WTC11 (cell line): ENCODE results near the gene CCDC183. TPM values are rescaled to one million over a fixed set of nuclear protein-coding genes. Genes with fewer than 3 reads are reported as not detected.
A peak's percentile ranks its signal among the peaks of the same experiment; 100 is the strongest.

ENCODE experiments used
- ATAC-seq: fragments of 200-7000 bp; cut with Tn5 transposase; 2 replicates; pipeline ENCODE4 v1.10.0; 2021; ENCODE audit warnings: mild to moderate bottlenecking, moderate library complexity
- CTCF ChIA-PET: fragments of 300-600 bp; sonication (Branson Sonifier 250); formaldehyde crosslinking; loops from one replicate; lab custom pipeline; 2021; ENCODE audit warnings: antibody characterized with exemption; lab: Charles Lee
- POLR2A ChIA-PET: fragments of 350-600 bp; sonication (Branson Sonifier 250); formaldehyde crosslinking; loops from one replicate; lab custom pipeline; 2021; ENCODE audit warnings: antibody characterized with exemption; lab: Charles Lee
- DNase-seq: peaks from one replicate; pipeline ENCODE4 v3.0.0; 2021; ENCODE audit warnings: low spot score
- H3K27ac Mint-ChIP-seq: 2 replicates; pipeline ENCODE4 v1.8.0; 2021; ENCODE audit warnings: mixed read lengths
- H3K27me3 Mint-ChIP-seq: 2 replicates; pipeline ENCODE4 v1.8.0; 2021; ENCODE audit warnings: low read depth, mild to moderate bottlenecking, moderate library complexity, mixed read lengths
- H3K36me3 Mint-ChIP-seq: 2 replicates; pipeline ENCODE4 v1.8.0; 2021; ENCODE audit warnings: mixed read lengths
- H3K4me1 Mint-ChIP-seq: 2 replicates; pipeline ENCODE4 v1.8.0; 2022; ENCODE audit warnings: mixed read lengths
- H3K4me3 Mint-ChIP-seq: 2 replicates; pipeline ENCODE4 v1.8.0; 2021; ENCODE audit warnings: mild to moderate bottlenecking, moderate library complexity, mixed read lengths
- H3K9me3 Mint-ChIP-seq: 2 replicates; pipeline ENCODE4 v1.8.0; 2021; ENCODE audit warnings: mixed read lengths
- ELF4 ChIP-seq: sonication (generic); formaldehyde crosslinking; IDR thresholded peaks from 2 replicates; pipeline ENCODE4 v1.8.1; 2022; ENCODE audit warnings: low read depth, mild to moderate bottlenecking, moderate library complexity, missing genetic modification reagents
- ESRRA ChIP-seq: sonication (generic); formaldehyde crosslinking; IDR thresholded peaks from 2 replicates; pipeline ENCODE4 v1.8.1; 2022; ENCODE audit warnings: mild to moderate bottlenecking, missing genetic modification reagents, borderline replicate concordance
- ETV6 ChIP-seq: sonication (generic); formaldehyde crosslinking; IDR thresholded peaks from 2 replicates; pipeline ENCODE4 v1.8.1; 2022; ENCODE audit warnings: mild to moderate bottlenecking, missing genetic modification reagents
- GTF2I ChIP-seq: fragments of 250-450 bp; sonication (Bioruptor Pico); conservative IDR thresholded peaks from 2 replicates; pipeline ENCODE4 v1.4.0; 2021; ENCODE audit warnings: mild to moderate bottlenecking
- HMGA2 ChIP-seq: fragments of 250-450 bp; sonication (Bioruptor Pico); IDR thresholded peaks from 2 replicates; pipeline ENCODE4 v1.4.0; 2021; ENCODE audit warnings: mild to moderate bottlenecking, moderate library complexity
- PRRX2 ChIP-seq: fragments of 250-450 bp; sonication (Bioruptor Pico); IDR thresholded peaks from 2 replicates; pipeline ENCODE4 v1.8.0; 2021; ENCODE audit warnings: mild to moderate bottlenecking
- SOX15 ChIP-seq: fragments of 250-450 bp; sonication (Bioruptor Pico); IDR thresholded peaks from 2 replicates; pipeline ENCODE4 v1.9.0; 2021; ENCODE audit warnings: mild to moderate bottlenecking
- TCF7 ChIP-seq: sonication (generic); formaldehyde crosslinking; IDR thresholded peaks from 2 replicates; pipeline ENCODE4 v1.8.0; 2022; ENCODE audit warnings: mild to moderate bottlenecking, low read depth, missing genetic modification reagents, moderate library complexity
- total RNA-seq: library from RNA; stranded (reverse); gene quantifications from 3 replicates; pipeline ENCODE4 v1.2.3, GENCODE V29; 2021
- TF ChIP-seq, protein P1 (sequence below): sonication (generic); formaldehyde crosslinking; IDR thresholded peaks from 2 replicates; pipeline ENCODE4 v1.8.0; 2022; ENCODE audit warnings: mild to moderate bottlenecking, missing genetic modification reagents
- TF ChIP-seq, protein P2 (sequence below): sonication (generic); formaldehyde crosslinking; conservative IDR thresholded peaks from 2 replicates; pipeline ENCODE4 v1.8.1; 2022; ENCODE audit warnings: mild to moderate bottlenecking, missing genetic modification reagents
- TF ChIP-seq, protein P3 (sequence below): sonication (generic); formaldehyde crosslinking; IDR thresholded peaks from 2 replicates; pipeline ENCODE4 v1.8.0; 2023; ENCODE audit warnings: missing genetic modification reagents
- TF ChIP-seq, protein P4 (sequence below): sonication (generic); formaldehyde crosslinking; IDR thresholded peaks from 2 replicates; pipeline ENCODE4 v1.8.1; 2022; ENCODE audit warnings: mild to moderate bottlenecking, moderate library complexity, missing genetic modification reagents
- TF ChIP-seq, protein P5 (sequence below): sonication (generic); formaldehyde crosslinking; IDR thresholded peaks from 2 replicates; pipeline ENCODE4 v1.8.0; 2022; ENCODE audit warnings: mild to moderate bottlenecking, missing genetic modification reagents
- TF ChIP-seq, protein P6 (sequence below): sonication (generic); formaldehyde crosslinking; IDR thresholded peaks from 2 replicates; pipeline ENCODE4 v1.8.1; 2023; ENCODE audit warnings: mild to moderate bottlenecking, missing genetic modification reagents
- TF ChIP-seq, protein P7 (sequence below): sonication (generic); formaldehyde crosslinking; IDR thresholded peaks from 2 replicates; pipeline ENCODE4 v1.8.1; 2023; ENCODE audit warnings: mild to moderate bottlenecking, missing genetic modification reagents
- TF ChIP-seq, protein P8 (sequence below): sonication (generic); formaldehyde crosslinking; IDR thresholded peaks from 2 replicates; pipeline ENCODE4 v1.8.0; 2023; ENCODE audit warnings: mild to moderate bottlenecking, missing genetic modification reagents

The CCDC183 gene
- total RNA-seq, 1 experiment from 2014 or later = 2.1 TPM

DNA sequence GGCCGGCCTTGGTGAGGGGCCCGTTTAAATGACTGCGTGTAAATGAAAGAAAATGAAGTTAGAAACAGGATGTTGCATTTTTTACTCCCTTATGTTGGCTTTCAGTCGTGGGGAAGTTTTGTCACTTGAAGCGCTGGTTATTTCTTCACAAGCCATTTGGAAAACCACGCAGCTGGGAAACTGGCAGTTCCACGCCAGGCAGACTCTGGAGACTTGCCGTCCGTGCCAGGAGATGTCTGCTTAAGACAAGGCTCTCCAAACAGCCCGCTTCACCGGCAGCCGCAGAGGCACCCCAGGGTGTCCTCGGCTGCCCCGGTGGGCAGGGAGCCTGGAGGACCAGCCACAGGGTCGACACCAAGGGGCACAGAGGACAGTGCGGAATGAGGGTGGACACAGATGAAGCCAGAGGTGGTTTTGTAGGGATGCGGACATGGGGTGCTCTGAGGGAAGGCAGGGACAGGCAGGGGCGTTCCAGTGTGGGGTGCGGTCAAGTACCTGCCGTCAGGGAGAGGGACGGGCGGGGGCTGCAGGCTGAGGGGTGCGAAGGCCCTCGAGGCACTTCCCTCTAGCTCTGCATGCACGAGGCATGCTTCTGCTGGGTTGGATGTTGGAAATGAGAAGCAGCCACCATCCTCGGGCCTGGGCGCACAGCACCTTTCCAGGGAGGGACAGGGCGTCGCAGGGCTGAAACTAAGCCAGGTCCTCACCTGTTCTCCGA is 35.0 kb downstream of the CCDC183 start:
- Mint-ChIP-seq H3K4me1 (no peaks in the 10 kb centered on the region), H3K27ac (no peak overlapping the region), H3K9me3 (no peaks in the 10 kb centered on the region), H3K4me3 (no peak overlapping the region), H3K36me3 (peaks cover 30% of the 10 kb centered on the region), H3K27me3 (no peaks in the 10 kb centered on the region)
- ATAC-seq (no peak), DNase-seq (no peak)
- POLR2A ChIA-PET = no interaction called here
- CTCF ChIA-PET = no interaction called here
- TF ChIP-seq GTF2I = no peak
- no peak for TF ChIP-seq ELF4 (CRISPR knock-in tag)
- TF ChIP-seq, protein P1, sequence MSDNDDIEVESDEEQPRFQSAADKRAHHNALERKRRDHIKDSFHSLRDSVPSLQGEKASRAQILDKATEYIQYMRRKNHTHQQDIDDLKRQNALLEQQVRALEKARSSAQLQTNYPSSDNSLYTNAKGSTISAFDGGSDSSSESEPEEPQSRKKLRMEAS (CRISPR knock-in tag) = no peak
- TF ChIP-seq, protein P2, sequence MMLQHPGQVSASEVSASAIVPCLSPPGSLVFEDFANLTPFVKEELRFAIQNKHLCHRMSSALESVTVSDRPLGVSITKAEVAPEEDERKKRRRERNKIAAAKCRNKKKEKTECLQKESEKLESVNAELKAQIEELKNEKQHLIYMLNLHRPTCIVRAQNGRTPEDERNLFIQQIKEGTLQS (CRISPR knock-in tag) = no peak
- TF ChIP-seq, protein P3, sequence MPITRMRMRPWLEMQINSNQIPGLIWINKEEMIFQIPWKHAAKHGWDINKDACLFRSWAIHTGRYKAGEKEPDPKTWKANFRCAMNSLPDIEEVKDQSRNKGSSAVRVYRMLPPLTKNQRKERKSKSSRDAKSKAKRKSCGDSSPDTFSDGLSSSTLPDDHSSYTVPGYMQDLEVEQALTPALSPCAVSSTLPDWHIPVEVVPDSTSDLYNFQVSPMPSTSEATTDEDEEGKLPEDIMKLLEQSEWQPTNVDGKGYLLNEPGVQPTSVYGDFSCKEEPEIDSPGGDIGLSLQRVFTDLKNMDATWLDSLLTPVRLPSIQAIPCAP (CRISPR knock-in tag) = no peak
- TF ChIP-seq, protein P4, sequence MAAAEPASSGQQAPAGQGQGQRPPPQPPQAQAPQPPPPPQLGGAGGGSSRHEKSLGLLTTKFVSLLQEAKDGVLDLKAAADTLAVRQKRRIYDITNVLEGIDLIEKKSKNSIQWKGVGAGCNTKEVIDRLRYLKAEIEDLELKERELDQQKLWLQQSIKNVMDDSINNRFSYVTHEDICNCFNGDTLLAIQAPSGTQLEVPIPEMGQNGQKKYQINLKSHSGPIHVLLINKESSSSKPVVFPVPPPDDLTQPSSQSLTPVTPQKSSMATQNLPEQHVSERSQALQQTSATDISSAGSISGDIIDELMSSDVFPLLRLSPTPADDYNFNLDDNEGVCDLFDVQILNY (CRISPR knock-in tag) = no peak
- no peak for TF ChIP-seq HMGA2 (CRISPR knock-in tag)
- TF ChIP-seq, protein P5, sequence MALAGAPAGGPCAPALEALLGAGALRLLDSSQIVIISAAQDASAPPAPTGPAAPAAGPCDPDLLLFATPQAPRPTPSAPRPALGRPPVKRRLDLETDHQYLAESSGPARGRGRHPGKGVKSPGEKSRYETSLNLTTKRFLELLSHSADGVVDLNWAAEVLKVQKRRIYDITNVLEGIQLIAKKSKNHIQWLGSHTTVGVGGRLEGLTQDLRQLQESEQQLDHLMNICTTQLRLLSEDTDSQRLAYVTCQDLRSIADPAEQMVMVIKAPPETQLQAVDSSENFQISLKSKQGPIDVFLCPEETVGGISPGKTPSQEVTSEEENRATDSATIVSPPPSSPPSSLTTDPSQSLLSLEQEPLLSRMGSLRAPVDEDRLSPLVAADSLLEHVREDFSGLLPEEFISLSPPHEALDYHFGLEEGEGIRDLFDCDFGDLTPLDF = no peak
- no peak for TF ChIP-seq ETV6 (CRISPR knock-in tag)
- TF ChIP-seq, protein P6, sequence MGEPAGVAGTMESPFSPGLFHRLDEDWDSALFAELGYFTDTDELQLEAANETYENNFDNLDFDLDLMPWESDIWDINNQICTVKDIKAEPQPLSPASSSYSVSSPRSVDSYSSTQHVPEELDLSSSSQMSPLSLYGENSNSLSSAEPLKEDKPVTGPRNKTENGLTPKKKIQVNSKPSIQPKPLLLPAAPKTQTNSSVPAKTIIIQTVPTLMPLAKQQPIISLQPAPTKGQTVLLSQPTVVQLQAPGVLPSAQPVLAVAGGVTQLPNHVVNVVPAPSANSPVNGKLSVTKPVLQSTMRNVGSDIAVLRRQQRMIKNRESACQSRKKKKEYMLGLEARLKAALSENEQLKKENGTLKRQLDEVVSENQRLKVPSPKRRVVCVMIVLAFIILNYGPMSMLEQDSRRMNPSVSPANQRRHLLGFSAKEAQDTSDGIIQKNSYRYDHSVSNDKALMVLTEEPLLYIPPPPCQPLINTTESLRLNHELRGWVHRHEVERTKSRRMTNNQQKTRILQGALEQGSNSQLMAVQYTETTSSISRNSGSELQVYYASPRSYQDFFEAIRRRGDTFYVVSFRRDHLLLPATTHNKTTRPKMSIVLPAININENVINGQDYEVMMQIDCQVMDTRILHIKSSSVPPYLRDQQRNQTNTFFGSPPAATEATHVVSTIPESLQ (CRISPR knock-in tag) = no peak
- no peak for TF ChIP-seq ESRRA

DNA sequence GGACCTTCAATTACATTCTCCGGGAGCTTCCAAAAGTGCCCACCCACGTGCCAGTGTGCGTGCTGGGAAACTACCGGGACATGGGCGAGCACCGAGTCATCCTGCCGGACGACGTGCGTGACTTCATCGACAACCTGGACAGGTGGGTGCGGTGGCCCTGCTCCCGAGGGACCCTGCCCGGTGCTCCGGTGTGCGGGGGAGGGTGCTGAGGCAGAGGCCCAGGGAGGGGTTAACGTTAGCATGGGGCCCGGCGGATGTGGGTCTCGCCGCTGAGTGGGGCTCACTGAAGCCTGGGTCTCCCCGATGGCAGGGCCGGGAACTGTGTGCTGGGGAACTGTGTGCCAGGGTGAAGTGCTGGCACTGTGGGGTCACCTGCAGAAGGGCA is 35.6 kb downstream of the CCDC183 start:
- H3K27me3 Mint-ChIP-seq = no peaks in the 10 kb centered on the region
- H3K4me1 Mint-ChIP-seq = no peaks in the 10 kb centered on the region
- CTCF ChIA-PET = no interaction called here
- peak; percentile 8 for DNase-seq
- H3K27ac Mint-ChIP-seq = no peak overlapping the region
- peaks cover 30% of the 10 kb centered on the region for H3K36me3 Mint-ChIP-seq
- POLR2A ChIA-PET = no interaction called here
- H3K9me3 Mint-ChIP-seq = no peaks in the 10 kb centered on the region
- ATAC-seq = no peak
- TF ChIP-seq SOX15 (CRISPR knock-in tag) (no peak), ETV6 (CRISPR knock-in tag) (no peak), PRRX2 (CRISPR knock-in tag) (no peak), TCF7 (no peak), ESRRA (no peak), GTF2I (no peak)
- TF ChIP-seq, protein P7, sequence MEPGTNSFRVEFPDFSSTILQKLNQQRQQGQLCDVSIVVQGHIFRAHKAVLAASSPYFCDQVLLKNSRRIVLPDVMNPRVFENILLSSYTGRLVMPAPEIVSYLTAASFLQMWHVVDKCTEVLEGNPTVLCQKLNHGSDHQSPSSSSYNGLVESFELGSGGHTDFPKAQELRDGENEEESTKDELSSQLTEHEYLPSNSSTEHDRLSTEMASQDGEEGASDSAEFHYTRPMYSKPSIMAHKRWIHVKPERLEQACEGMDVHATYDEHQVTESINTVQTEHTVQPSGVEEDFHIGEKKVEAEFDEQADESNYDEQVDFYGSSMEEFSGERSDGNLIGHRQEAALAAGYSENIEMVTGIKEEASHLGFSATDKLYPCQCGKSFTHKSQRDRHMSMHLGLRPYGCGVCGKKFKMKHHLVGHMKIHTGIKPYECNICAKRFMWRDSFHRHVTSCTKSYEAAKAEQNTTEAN (CRISPR knock-in tag) = no peak
- TF ChIP-seq, protein P1 (CRISPR knock-in tag) = no peak
- TF ChIP-seq, protein P8, sequence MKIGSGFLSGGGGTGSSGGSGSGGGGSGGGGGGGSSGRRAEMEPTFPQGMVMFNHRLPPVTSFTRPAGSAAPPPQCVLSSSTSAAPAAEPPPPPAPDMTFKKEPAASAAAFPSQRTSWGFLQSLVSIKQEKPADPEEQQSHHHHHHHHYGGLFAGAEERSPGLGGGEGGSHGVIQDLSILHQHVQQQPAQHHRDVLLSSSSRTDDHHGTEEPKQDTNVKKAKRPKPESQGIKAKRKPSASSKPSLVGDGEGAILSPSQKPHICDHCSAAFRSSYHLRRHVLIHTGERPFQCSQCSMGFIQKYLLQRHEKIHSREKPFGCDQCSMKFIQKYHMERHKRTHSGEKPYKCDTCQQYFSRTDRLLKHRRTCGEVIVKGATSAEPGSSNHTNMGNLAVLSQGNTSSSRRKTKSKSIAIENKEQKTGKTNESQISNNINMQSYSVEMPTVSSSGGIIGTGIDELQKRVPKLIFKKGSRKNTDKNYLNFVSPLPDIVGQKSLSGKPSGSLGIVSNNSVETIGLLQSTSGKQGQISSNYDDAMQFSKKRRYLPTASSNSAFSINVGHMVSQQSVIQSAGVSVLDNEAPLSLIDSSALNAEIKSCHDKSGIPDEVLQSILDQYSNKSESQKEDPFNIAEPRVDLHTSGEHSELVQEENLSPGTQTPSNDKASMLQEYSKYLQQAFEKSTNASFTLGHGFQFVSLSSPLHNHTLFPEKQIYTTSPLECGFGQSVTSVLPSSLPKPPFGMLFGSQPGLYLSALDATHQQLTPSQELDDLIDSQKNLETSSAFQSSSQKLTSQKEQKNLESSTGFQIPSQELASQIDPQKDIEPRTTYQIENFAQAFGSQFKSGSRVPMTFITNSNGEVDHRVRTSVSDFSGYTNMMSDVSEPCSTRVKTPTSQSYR (CRISPR knock-in tag) = no peak
- no peak overlapping the region for H3K4me3 Mint-ChIP-seq
